Embryonic facial prominence (tissue), 1 donor: ENCODE measurements around the gene PRDM16.

Source experiments
- DNase-seq: peaks from one replicate; pipeline ENCODE4 v3.0.0-alpha.2; 2016; ENCODE audit errors: extremely low spot score

PRDM16 gene

DNA sequence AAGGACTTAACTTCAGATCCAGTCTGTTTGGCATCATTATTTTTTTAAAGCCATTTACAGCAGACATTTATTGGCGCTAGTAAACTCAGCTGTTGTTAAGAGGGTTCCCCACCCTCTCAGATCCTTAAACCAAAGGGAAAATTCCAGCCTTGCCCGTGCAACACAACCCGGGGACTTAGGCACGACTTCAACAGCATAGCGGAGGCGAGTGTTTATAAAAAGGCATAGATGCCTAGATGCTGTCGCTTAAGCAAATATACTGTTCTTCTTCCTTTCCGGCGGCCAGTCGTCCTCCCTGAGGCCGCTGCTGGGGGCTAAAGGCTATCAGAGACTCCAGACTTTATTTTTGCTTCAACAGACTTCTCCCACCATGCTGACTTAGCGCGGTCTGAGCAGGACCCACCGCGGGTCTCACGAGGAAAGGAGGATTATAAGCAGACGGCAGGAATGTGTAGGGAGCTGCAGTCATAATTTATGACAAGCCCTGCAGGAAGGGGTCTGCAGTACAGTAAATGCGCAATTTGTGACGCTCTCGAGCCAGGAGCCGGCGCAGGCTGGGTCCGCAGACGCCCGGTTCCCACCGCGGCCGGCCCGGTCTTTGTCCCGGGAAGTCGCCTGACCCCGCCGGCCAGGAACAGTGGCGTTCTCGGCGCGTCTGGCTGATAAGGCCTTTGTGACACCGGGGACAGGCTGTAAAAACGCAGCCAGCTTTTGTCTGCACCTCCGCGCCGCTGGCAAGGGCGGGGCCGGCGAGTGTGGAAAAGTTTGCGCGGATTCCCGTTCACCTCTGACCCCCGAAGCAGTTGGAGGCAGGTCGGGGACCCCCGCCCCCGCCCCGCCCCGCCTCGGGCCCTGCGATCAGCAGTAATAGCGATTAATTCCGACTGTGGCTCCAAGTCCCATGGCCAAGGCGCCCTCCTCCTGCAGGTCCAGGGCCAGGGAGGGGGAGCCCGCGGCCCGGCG, 324.3 kb downstream of the PRDM16 start:
- DNase-seq, result peak; percentile 36

DNA sequence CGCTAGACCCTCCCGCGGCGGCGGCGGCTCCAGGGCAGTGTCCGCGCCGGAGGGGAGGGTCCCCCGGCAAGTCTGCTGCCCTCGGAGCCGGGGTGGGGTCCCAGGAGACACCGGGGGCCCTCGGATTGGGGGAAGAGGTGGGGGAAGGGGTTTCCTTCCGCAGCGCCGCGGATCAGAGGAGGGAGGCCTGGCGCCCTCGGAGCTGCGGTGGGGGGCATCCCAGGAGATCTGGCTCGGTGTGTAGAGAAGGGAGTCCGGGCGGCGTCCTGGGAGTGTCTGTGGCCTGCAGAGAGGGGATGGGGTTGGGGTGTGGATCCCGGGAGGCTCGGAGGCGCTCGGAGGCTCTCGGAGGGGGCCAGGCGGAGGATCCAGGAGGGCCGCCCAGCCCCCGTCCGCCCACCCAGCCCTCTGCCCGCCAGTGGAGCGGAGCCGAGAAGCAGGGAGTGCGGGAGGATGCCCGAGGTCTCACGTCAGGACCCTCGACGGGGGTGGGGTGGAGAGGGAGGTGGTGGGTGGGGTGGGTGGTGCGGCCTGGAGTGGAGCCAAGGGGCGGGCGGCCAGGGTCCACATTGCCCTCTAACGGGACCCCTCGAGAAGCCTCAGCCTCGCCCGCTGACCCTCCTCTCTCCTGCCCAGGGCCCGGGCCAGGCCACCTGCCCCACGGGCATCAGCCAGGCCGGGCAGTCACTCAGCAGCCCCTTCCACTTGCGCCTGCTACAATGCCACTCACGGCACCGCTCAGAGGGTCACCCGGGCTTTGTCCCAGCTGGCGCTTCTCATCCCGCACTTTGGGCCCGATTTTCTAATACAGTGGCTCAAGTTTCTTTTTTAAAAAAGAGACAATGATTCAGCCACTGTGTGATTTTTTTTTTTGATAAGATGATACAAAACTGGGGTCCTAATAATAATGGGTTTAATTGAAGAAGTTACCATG, 325.3 kb downstream of the PRDM16 start:
- no peak for DNase-seq

DNA sequence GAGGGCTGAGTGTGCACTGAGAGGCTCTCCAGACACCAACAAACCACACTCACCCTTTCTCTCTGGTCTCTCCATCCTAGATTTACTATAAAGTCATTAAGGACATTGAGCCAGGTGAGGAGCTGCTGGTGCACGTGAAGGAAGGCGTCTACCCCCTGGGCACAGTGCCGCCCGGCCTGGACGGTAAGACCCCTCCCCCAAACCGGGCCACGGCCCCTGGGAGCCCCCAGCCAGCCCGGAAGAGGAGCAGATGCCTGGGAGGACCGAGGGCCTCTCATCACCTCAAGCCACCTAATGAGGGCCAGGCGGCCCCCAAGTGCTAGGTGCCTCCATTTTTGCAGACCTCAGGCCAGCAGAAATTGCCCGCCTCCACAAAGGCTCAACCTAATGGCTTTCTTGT, 327.4 kb downstream of the PRDM16 start:
- DNase-seq, result no peak

DNA sequence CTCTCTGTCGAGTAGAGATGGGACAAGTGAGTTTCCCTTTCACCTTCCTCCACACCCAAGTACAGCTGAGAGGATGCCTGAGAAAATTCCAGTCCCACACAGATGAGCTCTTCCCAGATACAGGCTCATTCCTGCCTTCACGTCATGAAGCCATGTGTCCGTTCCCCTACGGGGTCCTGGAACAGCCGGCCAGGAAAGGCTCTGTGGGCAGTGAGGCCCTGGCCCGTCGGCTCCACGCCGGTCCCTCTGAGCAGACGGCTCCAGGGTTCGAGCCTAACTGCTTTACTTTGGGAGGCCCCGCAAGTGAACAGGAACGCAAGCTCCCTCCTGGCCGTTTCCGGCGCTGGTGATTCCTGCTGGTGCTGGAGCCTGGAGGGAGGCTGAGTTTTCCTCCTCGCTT, 328.3 kb downstream of the PRDM16 start:
- DNase-seq, result no peak

DNA sequence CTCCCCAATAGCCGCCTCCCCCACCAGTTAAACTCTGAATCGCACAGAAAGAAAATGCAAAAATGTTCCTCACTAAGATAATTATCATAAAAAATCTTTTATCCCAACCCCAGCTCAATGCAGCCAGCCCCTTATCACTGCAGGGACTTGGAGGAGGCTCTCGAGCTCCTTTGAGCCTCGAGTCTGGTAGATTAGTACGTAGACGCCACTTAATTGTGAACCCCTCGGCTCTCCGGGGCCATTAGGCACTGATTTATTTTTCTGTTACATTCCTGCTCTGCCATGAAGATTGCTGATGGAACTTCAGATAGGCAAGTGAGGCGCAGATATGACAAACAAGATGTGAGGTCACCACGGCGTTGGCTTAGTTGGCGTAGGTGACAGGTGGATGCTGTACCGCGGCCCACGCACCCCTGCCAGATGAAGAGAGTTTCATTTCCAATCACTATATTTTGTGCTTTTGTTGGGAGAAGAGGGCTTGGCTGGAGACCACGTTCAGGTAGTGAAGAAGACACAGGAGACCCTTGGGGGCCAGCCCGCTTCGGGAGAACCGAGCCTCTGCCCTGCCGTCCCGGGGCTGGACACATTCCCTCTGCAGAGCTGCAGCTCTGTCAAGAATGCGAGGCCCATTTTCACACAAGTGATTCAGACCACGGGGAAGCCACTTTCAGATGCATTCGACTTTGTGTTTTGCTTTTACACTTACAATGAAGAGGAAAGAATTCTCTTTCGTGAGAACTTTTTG, 329.6 kb downstream of the PRDM16 start:
- no peak for DNase-seq

DNA sequence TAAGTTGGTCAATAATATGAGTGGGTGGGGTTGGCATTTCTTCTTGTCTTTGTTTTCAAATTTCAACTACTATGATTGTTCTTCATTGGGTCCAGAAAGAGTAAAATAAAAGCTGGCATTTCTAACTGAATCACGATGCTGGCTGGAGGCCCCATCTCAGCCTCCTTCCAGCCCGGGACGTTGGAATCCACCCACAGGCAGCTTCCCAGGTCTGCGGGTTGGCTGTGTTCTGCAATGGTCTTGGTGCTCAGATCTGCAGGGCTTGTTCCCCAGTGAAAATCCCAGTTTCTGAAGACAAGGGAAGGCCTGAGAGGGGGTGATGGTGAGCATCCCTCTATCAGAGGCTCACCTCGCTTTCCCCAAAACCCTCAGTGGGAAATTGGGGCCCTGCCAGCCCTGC, 330.7 kb downstream of the PRDM16 start:
- no peak for DNase-seq

DNA sequence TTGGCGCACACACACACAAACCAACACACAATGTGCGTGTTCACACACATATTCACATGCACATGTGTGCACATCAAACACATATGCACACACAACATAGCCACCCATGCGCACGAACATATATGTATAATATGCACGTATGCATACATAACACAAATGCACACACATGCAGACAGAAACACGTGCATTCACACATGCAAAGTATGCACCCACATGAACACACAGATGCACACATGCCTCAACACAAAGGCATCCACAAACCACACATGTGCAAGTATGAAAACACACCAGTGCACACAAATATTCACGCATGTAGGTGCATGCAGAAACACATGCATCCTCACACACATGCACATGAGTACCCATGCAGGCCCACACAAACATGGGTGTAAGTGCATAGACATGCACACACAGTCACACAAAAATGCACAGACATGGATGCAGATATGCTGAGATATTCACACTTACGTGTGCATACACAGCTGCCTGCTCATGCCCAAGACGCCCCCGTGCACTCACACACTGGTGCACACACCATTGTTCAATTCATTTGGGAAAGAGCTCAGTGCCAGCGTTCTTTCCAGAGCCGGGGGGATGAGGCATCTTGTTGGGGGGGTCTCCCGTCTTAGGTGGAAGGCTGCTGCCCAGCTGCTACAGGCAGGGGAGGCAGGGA, 332.7 kb downstream of the PRDM16 start:
- no peak for DNase-seq

DNA sequence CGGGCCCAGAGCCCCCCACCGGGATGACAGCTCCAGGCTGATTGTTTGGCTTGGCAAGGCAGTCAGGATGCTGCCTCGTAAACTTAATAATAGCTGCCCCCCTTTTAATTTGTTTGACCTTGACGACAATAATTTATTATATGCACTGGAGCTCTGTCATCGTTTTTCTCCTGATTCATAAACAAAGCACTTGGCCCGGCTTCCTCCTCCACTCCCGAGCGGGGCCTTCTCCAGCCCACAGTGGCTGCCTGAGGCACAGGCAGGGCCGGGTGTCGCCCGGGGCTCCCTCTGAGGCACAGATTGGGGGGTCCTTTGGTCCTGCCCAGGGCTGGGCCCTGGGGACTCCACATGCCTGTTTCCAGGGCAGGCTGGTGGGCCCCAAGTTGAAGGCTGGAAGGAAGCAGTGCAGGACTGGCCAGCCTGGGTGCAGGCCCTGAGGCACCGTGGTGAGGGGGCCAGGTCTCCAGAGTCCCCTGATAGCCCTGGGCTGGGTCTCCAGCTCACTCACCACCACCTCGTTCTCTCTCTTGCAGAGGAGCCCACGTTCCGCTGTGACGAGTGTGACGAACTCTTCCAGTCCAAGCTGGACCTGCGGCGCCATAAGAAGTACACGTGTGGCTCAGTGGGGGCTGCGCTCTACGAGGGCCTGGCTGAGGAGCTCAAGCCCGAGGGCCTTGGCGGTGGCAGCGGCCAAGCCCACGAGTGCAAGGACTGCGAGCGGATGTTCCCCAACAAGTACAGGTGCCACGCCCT, 333.4 kb downstream of the PRDM16 start:
- DNase-seq, result no peak

DNA sequence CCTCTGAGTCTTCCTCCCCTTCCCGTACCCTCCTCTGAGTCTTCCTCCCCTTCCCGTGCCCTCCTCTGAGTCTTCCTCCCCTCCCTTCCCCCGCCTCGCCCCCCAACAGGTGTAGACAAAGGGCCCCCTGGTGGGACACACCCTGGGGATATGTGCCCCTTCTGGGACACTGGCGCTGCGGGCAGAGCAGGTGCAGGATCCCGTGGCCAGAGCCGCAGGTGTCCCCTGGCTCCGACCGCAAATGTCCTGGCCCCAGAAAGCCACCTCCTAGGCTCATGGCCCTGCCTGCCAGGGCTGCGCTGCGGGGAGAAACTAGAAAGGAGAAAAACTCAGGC, 334.0 kb downstream of the PRDM16 start:
- DNase-seq, result no peak

DNA sequence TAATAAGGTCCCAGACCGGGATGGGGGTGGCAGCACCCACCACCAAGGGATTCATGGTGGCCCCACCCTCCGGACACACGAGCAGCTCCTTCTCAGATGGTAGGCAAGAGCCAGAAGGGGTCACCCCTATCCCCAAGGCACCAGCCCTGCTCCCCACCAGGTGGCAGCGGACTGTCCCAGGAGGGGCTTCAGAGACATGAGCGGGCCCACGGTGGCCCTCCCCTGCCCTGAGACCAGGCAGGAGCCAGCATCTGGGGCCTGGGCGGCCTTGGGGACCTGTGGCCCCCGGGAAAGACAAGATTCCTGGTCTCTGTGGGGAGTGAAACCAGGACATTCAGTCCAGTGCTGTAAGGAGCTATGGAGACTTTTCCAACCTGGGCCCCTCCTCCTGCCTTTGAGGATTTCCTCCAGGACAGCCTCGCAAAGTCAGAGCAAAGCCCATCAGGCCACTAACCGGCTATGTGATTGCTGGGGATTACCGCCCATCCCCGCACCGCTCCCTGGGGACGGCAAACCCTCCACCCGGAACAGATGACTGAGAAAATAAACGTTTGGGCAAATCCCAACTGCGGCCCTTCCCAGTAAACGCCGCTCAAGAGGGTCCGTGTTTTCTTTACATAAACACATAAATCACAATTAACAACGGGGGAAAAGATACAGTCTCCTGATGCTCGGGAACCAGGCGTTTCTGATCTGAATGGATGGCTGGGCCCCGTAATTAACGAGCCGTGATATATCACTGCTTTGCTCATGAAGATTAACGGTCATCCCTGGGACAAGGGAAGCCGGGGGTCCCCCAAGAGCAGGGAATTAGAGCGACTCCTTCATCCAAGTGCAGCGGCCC, 334.6 kb downstream of the PRDM16 start:
- no peak for DNase-seq

DNA sequence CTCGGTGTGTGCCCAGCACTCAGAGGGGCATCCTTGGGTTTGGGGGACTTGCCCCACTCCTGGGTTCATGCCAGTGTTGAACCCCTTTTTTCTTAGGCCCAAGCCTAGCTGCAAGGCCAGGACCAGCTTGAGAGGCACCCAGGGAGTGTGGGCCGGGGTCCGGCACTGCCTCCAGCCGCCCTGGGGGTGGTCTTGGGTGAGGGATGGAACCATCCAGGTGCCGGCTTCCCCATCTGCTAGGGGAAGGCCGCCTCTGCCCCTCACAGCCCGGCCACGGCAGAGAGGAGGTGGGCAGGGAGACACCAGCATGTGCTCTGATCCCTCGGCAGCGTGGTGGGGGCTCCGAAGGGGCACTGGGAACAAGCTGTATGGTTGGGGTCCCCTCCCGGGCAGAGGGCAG, 335.3 kb downstream of the PRDM16 start:
- no peak for DNase-seq

DNA sequence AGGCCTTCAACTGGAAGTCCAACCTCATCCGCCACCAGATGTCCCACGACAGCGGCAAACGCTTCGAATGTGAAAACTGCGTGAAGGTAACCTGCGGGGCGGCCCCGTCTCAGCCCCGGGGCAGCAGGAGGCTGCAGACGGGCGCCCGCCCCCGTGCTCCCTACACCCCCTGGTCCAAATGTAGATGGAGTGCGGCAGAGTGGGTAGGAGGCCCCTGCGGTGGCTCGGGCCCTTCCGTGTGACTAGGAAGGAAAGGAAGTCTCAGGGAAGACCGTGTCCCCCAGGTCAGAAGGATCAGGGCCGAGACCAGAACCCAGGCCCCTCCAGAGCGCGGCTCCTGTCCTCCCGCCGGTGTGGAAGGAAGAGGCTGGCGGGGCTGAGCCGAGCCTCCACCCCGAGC, 335.8 kb downstream of the PRDM16 start:
- DNase-seq, result no peak

DNA sequence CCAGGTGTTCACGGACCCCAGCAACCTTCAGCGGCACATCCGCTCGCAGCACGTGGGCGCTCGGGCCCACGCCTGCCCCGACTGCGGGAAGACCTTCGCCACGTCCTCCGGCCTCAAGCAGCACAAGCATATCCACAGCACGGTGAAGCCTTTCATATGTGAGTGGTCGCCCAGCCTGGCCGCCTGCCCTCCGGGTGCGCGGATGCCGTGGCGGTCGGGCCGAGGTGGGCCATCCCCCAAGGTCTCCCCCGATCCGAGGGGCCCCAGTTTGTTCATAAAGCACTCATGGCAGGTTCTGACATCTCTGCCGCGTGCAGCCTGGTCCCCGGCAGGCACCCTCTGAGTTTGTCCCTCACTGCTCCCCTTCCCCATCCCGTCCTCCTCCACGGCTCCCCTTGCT, 336.5 kb downstream of the PRDM16 start:
- DNase-seq, result no peak

DNA sequence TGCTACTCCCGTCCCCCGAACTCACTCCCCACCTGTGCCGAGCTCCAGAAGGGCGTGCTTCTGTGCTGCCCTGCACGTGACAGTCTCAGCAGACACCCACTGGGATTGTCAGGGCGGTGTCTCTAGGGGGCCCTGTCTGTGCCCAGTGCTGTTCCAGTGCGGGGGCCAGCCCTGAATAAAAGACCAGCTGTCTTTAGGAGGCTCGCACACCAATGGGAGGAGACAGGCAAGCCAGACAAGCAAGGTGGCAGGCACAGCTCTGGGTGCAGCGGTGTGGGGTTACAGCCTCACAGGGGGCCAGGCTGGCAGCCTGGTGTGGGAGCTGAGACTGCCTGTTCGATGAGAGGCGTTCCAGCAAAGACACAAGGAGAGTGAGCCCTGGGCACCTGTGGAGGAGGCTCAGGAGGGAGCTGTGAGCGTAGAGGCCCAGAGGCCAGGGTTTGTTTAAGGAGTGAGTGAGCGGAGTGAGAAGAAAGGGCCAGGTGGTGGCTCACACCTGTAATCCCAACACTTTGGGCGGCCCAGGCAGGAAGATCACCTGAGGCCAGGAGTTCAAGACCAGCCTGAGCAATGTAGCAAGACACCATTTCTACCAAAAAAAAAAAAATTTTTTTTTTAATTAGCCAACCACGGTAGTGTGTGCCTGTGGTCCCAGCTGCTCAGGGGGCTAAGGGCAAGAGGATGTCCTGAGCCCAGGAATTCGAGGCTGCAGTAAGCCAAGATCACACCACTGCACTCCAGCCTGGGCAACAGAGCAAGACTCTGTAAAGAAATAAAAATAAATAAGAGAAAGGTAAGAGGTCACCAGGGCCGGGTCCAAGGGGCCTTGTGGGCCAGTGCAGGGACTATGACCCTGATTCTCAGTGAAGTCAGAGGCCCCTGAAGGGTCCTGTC, 337.2 kb downstream of the PRDM16 start:
- no peak for DNase-seq

DNA sequence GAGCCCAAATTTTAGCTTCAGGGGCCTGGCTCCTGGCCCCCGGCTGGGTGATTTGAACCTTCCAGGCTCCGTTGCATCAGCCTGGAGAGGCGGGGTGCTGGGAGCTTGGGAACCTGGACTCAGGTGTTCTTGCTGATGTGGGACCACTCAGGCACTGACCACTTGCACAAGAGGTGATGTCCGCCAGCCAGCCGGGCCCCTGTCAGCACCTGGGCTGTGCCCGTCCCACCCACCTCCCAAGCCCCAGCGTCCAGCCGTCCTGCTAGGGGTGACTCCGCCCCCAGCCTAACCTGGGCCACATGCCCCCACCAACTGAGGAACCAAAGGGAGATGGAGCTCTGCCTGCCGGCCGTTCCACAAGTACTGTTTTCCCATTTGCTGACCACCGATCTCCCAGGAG, 338.0 kb downstream of the PRDM16 start:
- DNase-seq, result no peak

DNA sequence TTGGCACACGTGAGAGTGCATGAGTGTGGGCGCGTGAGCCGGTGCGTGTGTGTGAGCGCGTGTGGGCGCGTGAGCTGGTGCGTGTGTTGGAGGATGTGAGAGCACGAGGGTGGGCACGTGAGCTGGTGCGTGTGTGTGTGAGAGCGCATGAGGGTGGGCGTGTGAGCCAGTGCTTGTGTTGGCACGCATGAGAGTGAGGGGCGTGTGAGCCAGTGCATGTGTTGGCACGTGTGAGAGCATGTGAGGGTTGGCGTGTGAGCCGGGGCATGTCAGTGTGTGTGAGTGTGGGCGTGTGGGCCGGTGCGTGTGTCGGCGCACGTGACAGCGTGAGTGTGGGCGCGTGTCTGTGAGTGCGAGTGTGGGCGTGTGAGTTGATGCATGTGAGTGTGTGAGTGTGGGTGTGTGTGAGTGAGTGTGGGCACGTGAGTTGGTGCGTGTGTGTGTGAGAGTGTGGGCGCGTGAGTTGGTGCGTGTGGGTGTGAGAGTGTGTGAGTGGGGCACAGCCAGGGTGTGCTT, 339.8 kb downstream of the PRDM16 start:
- DNase-seq, result no peak

DNA sequence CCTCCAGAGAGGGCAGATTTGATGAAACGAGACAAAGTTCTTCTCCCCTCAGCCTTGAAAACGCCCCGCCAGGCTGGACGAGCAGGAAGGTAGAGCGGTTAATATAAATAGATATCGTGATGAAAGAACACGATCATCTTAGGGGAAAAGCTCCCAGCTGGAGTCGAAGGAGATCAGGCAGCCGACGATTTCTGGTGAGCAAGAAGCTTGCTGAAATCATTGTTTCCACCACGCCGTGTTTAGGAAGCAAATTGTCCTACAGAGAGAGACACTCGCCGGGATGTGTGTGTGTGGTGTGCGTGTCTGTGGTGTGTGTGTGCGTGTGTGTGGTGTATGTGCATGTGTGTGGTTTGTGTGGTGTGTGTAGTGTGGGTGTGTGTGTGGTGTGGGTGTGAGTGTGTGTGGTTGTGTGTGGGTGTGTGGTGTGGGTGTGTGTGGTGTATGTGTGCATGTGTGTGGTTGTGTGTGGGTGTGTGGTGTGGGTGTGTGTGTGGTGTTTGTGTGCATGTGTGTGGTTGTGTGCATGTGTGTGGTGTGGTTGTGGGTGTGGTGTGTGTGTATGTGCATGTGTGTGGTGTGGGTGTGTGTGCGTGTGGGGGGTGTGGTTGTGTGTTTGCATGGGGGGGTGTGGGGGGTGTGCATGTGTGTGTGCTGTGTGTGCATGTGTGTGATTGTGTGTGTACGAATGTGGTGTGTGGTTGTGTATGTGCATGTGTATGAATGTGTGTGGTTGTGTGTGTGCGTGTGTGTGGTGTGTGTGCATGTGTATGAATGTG, 340.6 kb downstream of the PRDM16 start:
- no peak for DNase-seq
